HepG2 (cell line): ENCODE results near the gene ZMYM1.

ENCODE experiments used
- JARID2 ChIP-seq: sonication (generic); formaldehyde crosslinking; IDR thresholded peaks from 2 replicates; pipeline ENCODE4 v1.8.1; 2023; ENCODE audit warnings: missing genetic modification reagents, inconsistent platforms; ENCODE audit not compliant: insufficient replicate concordance
- TF ChIP-seq, protein P1 (sequence below): sonication (generic); formaldehyde crosslinking; conservative IDR thresholded peaks from 2 replicates; pipeline ENCODE4 v1.4.0; 2020; ENCODE audit warnings: missing genetic modification reagents

DNA sequence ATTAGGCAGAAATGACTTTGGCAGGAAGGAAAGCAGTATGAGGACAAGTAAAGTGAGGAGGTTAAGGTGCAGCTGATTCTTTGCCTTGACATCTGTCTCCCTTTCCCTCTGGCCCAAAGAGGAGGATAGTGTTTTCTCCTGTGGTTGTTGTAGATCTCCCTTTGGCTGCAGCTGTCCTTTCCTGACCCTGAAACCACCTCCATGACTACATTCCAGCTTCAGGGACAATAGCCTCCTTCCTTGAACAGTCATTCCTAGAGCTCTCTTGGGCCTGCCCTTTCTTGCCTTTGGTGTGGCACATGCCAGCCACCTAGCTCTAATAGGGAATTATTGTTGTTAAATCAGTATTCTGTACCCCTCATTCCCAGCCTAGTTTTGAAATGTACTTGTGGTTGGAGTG is 6.2 kb downstream of the ZMYM1 start:
- no peak for TF ChIP-seq JARID2 (CRISPR knock-in tag)
- TF ChIP-seq, protein P1, sequence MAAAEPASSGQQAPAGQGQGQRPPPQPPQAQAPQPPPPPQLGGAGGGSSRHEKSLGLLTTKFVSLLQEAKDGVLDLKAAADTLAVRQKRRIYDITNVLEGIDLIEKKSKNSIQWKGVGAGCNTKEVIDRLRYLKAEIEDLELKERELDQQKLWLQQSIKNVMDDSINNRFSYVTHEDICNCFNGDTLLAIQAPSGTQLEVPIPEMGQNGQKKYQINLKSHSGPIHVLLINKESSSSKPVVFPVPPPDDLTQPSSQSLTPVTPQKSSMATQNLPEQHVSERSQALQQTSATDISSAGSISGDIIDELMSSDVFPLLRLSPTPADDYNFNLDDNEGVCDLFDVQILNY (CRISPR knock-in tag): no peak
